Astrocyte (in vitro differentiated cells and primary cell): ENCODE data around the gene PPT1. TPM values are rescaled to one million over a fixed set of nuclear protein-coding genes. Genes with fewer than 3 reads are reported as not detected.

ENCODE experiments used
- DNase-seq: peaks from one replicate; pipeline ENCODE4 v3.0.0-alpha.2; 2010; ENCODE audit warnings: low read depth
- FAIRE-seq: peaks from 2 replicates; lab custom pipeline; 2011; peaks lifted over from hg19 to GRCh38; lab: Jason Lieb, UNC
- H2AFZ ChIP-seq: 2 replicates; pipeline ENCODE4 v1.6.0; 2012; ENCODE audit warnings: low read depth, low read length, inconsistent platforms
- H3K27ac ChIP-seq: 2 replicates; pipeline ENCODE4 v1.5.1; 2011; ENCODE audit warnings: low read depth, low read length, inconsistent platforms
- H3K27me3 ChIP-seq: 2 replicates; pipeline ENCODE4 v1.6.0; 2011; ENCODE audit warnings: low read length, inconsistent platforms; ENCODE audit not compliant: insufficient read depth
- H3K36me3 ChIP-seq: 2 replicates; pipeline ENCODE4 v1.5.1; 2011; ENCODE audit warnings: low read length, inconsistent platforms; ENCODE audit not compliant: insufficient read depth
- H3K4me1 ChIP-seq: 2 replicates; pipeline ENCODE4 v1.5.1; 2011; ENCODE audit warnings: low read length, inconsistent platforms; ENCODE audit not compliant: insufficient read depth
- H3K4me2 ChIP-seq: 2 replicates; pipeline ENCODE4 v1.6.0; 2012; ENCODE audit warnings: low read length, inconsistent platforms
- H3K4me3 ChIP-seq: 2 replicates; pipeline ENCODE4 v1.5.1; 2011; ENCODE audit warnings: low read depth, mild to moderate bottlenecking, low read length, inconsistent platforms; ENCODE audit not compliant: insufficient read depth
- H3K79me2 ChIP-seq: 2 replicates; pipeline ENCODE4 v1.6.0; 2012; ENCODE audit warnings: mild to moderate bottlenecking, low read length, inconsistent platforms; ENCODE audit not compliant: insufficient read depth
- H3K9ac ChIP-seq: 2 replicates; pipeline ENCODE4 v1.6.0; 2012; ENCODE audit warnings: mild to moderate bottlenecking, low read length, inconsistent platforms
- H3K9me3 ChIP-seq: 2 replicates; pipeline ENCODE4 v1.5.1; 2012; ENCODE audit warnings: low read depth, mild to moderate bottlenecking, low read length, inconsistent platforms; ENCODE audit not compliant: insufficient read depth
- H4K20me1 ChIP-seq: 2 replicates; pipeline ENCODE4 v1.6.0; 2012; ENCODE audit warnings: low read length, inconsistent platforms; ENCODE audit not compliant: insufficient read depth
- H3K27ac Mint-ChIP-seq: one replicate; pipeline ENCODE4 v1.8.0; 2021; ENCODE audit warnings: mild to moderate bottlenecking, mixed read lengths; ENCODE audit not compliant: unreplicated experiment
- H3K27me3 Mint-ChIP-seq: one replicate; pipeline ENCODE4 v1.8.0; 2021; ENCODE audit warnings: low read depth, mixed read lengths; ENCODE audit not compliant: unreplicated experiment
- H3K36me3 Mint-ChIP-seq: one replicate; pipeline ENCODE4 v1.8.0; 2021; ENCODE audit warnings: low read depth, mixed read lengths; ENCODE audit not compliant: unreplicated experiment
- H3K4me1 Mint-ChIP-seq: one replicate; pipeline ENCODE4 v1.8.0; 2021; ENCODE audit warnings: low read depth, mixed read lengths; ENCODE audit not compliant: unreplicated experiment
- H3K4me3 Mint-ChIP-seq: one replicate; pipeline ENCODE4 v1.8.0; 2021; ENCODE audit warnings: mild to moderate bottlenecking, moderate library complexity, mixed read lengths; ENCODE audit not compliant: unreplicated experiment
- H3K9me3 Mint-ChIP-seq: one replicate; pipeline ENCODE4 v1.8.0; 2021; ENCODE audit warnings: mild to moderate bottlenecking, mixed read lengths; ENCODE audit not compliant: unreplicated experiment
- EZH2 ChIP-seq: IDR thresholded peaks from 2 replicates; pipeline ENCODE4 v1.6.1; 2012; ENCODE audit warnings: mild to moderate bottlenecking, low read length, inconsistent platforms; ENCODE audit not compliant: insufficient read depth
- total RNA-seq: library from RNA; stranded (reverse); gene quantifications from 2 replicates; pipeline ENCODE4 v1.2.1, GENCODE V29; 2021
- TF ChIP-seq, protein P1 (sequence below): IDR thresholded peaks from 2 replicates; pipeline ENCODE4 v1.5.1; 2011; ENCODE audit warnings: low read depth, mild to moderate bottlenecking, inconsistent platforms, low read length, moderate library complexity; ENCODE audit not compliant: insufficient read depth

The PPT1 gene
- total RNA-seq, 1 donor from 2014 or later, result 33.1 TPM

GRCh38 chr1:40050863-40051262, 46.2 kb downstream of the PPT1 start:
- Histone ChIP-seq H3K36me3 (peaks cover 7% of the 10 kb centered on the region), H3K79me2 (peaks cover 98% of the 10 kb centered on the region), H3K27me3 (no peaks in the 10 kb centered on the region), H4K20me1 (peaks cover 97% of the 10 kb centered on the region), H3K27ac (no peak overlapping the region), H3K4me3 (no peak overlapping the region), H3K4me1 (peaks cover 16% of the 10 kb centered on the region), H3K4me2 (no peak overlapping the region), H3K9ac (no peak overlapping the region), H3K9me3 (no peaks in the 10 kb centered on the region), H2AFZ (no peak overlapping the region)
- H3K27me3 Mint-ChIP-seq, result no peaks in the 10 kb centered on the region
- no peak overlapping the region for H3K4me3 Mint-ChIP-seq
- no peak overlapping the region for H3K27ac Mint-ChIP-seq
- peaks cover 34% of the 10 kb centered on the region for H3K4me1 Mint-ChIP-seq
- TF ChIP-seq EZH2, result no peak
- TF ChIP-seq, protein P1, sequence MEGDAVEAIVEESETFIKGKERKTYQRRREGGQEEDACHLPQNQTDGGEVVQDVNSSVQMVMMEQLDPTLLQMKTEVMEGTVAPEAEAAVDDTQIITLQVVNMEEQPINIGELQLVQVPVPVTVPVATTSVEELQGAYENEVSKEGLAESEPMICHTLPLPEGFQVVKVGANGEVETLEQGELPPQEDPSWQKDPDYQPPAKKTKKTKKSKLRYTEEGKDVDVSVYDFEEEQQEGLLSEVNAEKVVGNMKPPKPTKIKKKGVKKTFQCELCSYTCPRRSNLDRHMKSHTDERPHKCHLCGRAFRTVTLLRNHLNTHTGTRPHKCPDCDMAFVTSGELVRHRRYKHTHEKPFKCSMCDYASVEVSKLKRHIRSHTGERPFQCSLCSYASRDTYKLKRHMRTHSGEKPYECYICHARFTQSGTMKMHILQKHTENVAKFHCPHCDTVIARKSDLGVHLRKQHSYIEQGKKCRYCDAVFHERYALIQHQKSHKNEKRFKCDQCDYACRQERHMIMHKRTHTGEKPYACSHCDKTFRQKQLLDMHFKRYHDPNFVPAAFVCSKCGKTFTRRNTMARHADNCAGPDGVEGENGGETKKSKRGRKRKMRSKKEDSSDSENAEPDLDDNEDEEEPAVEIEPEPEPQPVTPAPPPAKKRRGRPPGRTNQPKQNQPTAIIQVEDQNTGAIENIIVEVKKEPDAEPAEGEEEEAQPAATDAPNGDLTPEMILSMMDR, result no peak
- no peak for FAIRE-seq
- no peaks in the 10 kb centered on the region for H3K9me3 Mint-ChIP-seq
- DNase-seq, result no peak
- peaks cover 6% of the 10 kb centered on the region for H3K36me3 Mint-ChIP-seq

DNA sequence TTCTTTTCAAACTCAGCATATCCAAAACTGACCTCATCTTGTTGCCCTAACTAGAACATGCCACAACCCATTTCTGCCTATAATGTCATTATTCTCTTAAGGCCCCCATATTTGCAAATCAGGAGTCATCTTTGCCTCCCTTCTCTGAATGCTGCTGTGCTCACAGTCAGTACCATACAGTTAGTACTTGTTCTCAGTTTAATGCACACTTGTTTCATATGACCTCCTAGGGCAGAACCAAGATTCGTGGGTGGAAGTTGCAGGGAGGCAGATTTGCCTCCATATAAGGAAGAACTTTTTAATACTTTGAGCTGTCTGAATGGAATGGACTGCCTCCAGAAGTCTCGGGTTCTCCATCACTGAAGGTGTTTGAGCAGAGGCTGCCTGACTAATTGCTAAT, 47.3 kb downstream of the PPT1 start:
- no peaks in the 10 kb centered on the region for H3K9me3 ChIP-seq
- no peak for FAIRE-seq
- peak; percentile 55 for DNase-seq
- no peak overlapping the region for H2AFZ ChIP-seq
- Mint-ChIP-seq H3K9me3 (no peaks in the 10 kb centered on the region), H3K4me1 (peaks cover 33% of the 10 kb centered on the region), H3K27ac (peak overlapping the region; percentile 72), H3K27me3 (no peaks in the 10 kb centered on the region), H3K36me3 (peaks cover 9% of the 10 kb centered on the region), H3K4me3 (peak overlapping the region; percentile 17)
- no peaks in the 10 kb centered on the region for H3K27me3 ChIP-seq
- peak overlapping the region; percentile 13 for H3K27ac ChIP-seq
- peaks cover 11% of the 10 kb centered on the region for H3K36me3 ChIP-seq
- no peak overlapping the region for H3K9ac ChIP-seq
- TF ChIP-seq, protein P1, result no peak
- no peak for TF ChIP-seq EZH2
- peaks cover 22% of the 10 kb centered on the region for H3K4me1 ChIP-seq
- peaks cover 97% of the 10 kb centered on the region for H4K20me1 ChIP-seq
- H3K4me2 ChIP-seq, result peak overlapping the region; percentile 52
- no peak overlapping the region for H3K4me3 ChIP-seq
- peaks cover 97% of the 10 kb centered on the region for H3K79me2 ChIP-seq

GRCh38 chr1:40047769-40048168, 49.3 kb downstream of the PPT1 start:
- Histone ChIP-seq H3K27me3 (no peaks in the 10 kb centered on the region), H3K9me3 (no peaks in the 10 kb centered on the region), H3K36me3 (peaks cover 13% of the 10 kb centered on the region), H3K79me2 (peaks cover 98% of the 10 kb centered on the region), H3K27ac (peak overlapping the region; percentile 0), H3K9ac (no peak overlapping the region), H3K4me2 (no peak overlapping the region), H4K20me1 (peaks cover 98% of the 10 kb centered on the region), H3K4me3 (no peak overlapping the region), H3K4me1 (peaks cover 25% of the 10 kb centered on the region), H2AFZ (no peak overlapping the region)
- no peak for TF ChIP-seq EZH2
- TF ChIP-seq, protein P1, result no peak
- FAIRE-seq (no peak), DNase-seq (no peak)
- peaks cover 41% of the 10 kb centered on the region for H3K4me1 Mint-ChIP-seq
- peak overlapping the region; percentile 27 for H3K4me3 Mint-ChIP-seq
- no peak overlapping the region for H3K27ac Mint-ChIP-seq
- H3K9me3 Mint-ChIP-seq, result no peaks in the 10 kb centered on the region
- H3K36me3 Mint-ChIP-seq, result peaks cover 8% of the 10 kb centered on the region
- H3K27me3 Mint-ChIP-seq, result no peaks in the 10 kb centered on the region
